ENCODE results near the gene ABCC8.
A peak's percentile ranks its signal among the peaks of the same experiment; 100 is the strongest.

The ABCC8 gene

GRCh38 chr11:17498058-17498457 is 21.4 kb upstream of the ABCC8 start:
- DNase-seq (ENCODE audit: low read depth): peak; percentile 25
- H3K4me3 ChIP-seq (ENCODE audit: low read length): no peak overlapping the region
- TF ChIP-seq, protein P1, sequence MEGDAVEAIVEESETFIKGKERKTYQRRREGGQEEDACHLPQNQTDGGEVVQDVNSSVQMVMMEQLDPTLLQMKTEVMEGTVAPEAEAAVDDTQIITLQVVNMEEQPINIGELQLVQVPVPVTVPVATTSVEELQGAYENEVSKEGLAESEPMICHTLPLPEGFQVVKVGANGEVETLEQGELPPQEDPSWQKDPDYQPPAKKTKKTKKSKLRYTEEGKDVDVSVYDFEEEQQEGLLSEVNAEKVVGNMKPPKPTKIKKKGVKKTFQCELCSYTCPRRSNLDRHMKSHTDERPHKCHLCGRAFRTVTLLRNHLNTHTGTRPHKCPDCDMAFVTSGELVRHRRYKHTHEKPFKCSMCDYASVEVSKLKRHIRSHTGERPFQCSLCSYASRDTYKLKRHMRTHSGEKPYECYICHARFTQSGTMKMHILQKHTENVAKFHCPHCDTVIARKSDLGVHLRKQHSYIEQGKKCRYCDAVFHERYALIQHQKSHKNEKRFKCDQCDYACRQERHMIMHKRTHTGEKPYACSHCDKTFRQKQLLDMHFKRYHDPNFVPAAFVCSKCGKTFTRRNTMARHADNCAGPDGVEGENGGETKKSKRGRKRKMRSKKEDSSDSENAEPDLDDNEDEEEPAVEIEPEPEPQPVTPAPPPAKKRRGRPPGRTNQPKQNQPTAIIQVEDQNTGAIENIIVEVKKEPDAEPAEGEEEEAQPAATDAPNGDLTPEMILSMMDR (IDR thresholded peaks at IDR 0.05; ENCODE audit: insufficient read depth, low read depth, low read length, missing control alignments): no peak

- no peak overlapping the region for H3K4me3 ChIP-seq (ENCODE audit: low read length)
- peak; percentile 10 for DNase-seq (ENCODE audit: low read depth)
- TF ChIP-seq, protein P1 (IDR thresholded peaks at IDR 0.05; ENCODE audit: insufficient read depth, low read depth, low read length, missing control alignments): no peak
Measured at GRCh38 chr11:17496406-17496805, 19.8 kb upstream of the ABCC8 start.

DNA sequence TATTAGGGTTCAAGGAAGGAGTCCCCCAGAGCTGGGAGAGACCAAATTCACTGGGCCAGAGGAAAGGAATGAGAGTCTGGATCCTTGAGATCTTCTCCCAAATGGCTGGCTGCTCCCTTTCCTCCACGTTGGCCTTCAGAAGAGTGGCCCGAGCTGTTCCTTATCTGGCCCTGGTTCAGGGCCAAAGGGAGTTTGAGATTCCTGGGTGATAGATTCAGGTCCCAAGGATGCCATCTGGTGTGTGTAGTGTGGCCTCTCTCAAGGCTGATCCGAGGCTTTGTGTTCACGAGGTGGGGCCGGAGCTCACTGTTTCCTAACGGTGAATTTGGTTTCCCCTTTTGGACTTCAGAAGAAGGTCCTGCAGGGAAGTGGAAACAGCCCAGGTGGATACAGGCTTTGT is 17.4 kb upstream of the ABCC8 start:
- no peak for DNase-seq (ENCODE audit: low read depth)
- H3K4me3 ChIP-seq (ENCODE audit: low read length): no peak overlapping the region
- TF ChIP-seq, protein P1 (IDR thresholded peaks at IDR 0.05; ENCODE audit: insufficient read depth, low read depth, low read length, missing control alignments): no peak

DNA sequence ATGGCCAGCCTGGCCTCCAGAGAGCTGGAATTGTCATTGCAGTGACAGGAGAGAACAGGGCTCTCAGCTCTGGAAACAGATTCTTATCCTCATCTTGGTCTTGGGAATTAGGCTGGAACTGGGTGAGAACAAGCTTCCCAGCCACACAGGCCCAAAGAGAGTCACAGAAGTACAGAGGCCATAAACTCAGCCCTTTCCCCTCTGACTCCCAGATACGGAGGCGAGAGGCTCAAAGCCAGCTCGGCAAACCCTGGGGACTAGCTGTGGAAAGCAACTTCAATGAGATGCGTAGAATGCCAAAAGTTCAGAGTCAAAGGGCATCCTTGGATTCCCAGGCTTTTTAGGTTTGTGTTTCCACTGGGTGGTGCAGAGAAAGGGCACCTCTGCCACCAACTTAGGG is 14.3 kb upstream of the ABCC8 start:
- TF ChIP-seq, protein P1 (IDR thresholded peaks at IDR 0.05; ENCODE audit: insufficient read depth, low read depth, low read length, missing control alignments): no peak
- no peak for DNase-seq (ENCODE audit: low read depth)
- no peak overlapping the region for H3K4me3 ChIP-seq (ENCODE audit: low read length)

- TF ChIP-seq, protein P1 (IDR thresholded peaks at IDR 0.05; ENCODE audit: insufficient read depth, low read depth, low read length, missing control alignments): no peak
- DNase-seq (ENCODE audit: low read depth): no peak
- H3K4me3 ChIP-seq (ENCODE audit: low read length): no peak overlapping the region
Measured at GRCh38 chr11:17490232-17490631, 13.6 kb upstream of the ABCC8 start.

- no peak for DNase-seq (ENCODE audit: low read depth)
- H3K4me3 ChIP-seq (ENCODE audit: low read length): no peak overlapping the region
- TF ChIP-seq, protein P1 (IDR thresholded peaks at IDR 0.05; ENCODE audit: insufficient read depth, low read depth, low read length, missing control alignments): no peak
Measured at GRCh38 chr11:17489751-17490150, 13.1 kb upstream of the ABCC8 start.

GRCh38 chr11:17488563-17488962 is 11.9 kb upstream of the ABCC8 start:
- TF ChIP-seq, protein P1 (IDR thresholded peaks at IDR 0.05; ENCODE audit: insufficient read depth, low read depth, low read length, missing control alignments): no peak
- no peak for DNase-seq (ENCODE audit: low read depth)
- no peak overlapping the region for H3K4me3 ChIP-seq (ENCODE audit: low read length)

Data from epithelial cell of esophagus (primary cell).